ENCODE results near the gene PIM1. TPM values are rescaled to one million over a fixed set of nuclear protein-coding genes. Genes with fewer than 3 reads are reported as not detected.

PIM1 gene
- total and polyA plus RNA-seq, 9 of the 15 experiments (the other 6 are each of a cell fraction or from before 2014, with no cell fraction given), result 19.0 to 789 (median 212) TPM

GRCh38 chr6:37222125-37222967 is 52.4 kb downstream of the PIM1 start (continued):
- TF ChIP-seq THRA (IDR thresholded peaks at IDR 0.05), result no peak
- TF ChIP-seq ARID2 (IDR thresholded peaks at IDR 0.05), result no peak
- no peak; the same call in 1 of the 2 replicates for TF ChIP-seq ZBTB2 (IDR thresholded peaks at IDR 0.05)
- TF ChIP-seq ZNF668 (CRISPR knock-in tag; IDR thresholded peaks at IDR 0.05), result no peak
- TF ChIP-seq ATF4 (CRISPR knock-in tag; IDR thresholded peaks at IDR 0.05), result no peak
- no peak for TF ChIP-seq HNRNPL (IDR thresholded peaks at IDR 0.05; ENCODE audit: low read depth, low read length)
- TF ChIP-seq RBM34 (IDR thresholded peaks at IDR 0.05; ENCODE audit: borderline replicate concordance, insufficient read depth, low read length), result no peak
- peak; percentile 40 for TF ChIP-seq TBP (optimal IDR thresholded peaks at IDR 0.05; ENCODE audit: low read depth, low read length)
- no peak for TF ChIP-seq E2F5 (CRISPR knock-in tag; IDR thresholded peaks at IDR 0.05)
- TF ChIP-seq ZNF778 (CRISPR knock-in tag; IDR thresholded peaks at IDR 0.05), result no peak
- TF ChIP-seq ELF2 (CRISPR knock-in tag; IDR thresholded peaks at IDR 0.05), result no peak; the same call in 1 of the 2 replicates
- no peak for TF ChIP-seq MAFF (IDR thresholded peaks at IDR 0.05; ENCODE audit: low read length)
- TF ChIP-seq ZNF263 (CRISPR knock-in tag; IDR thresholded peaks at IDR 0.05; ENCODE audit: borderline replicate concordance), result no peak
- no peak for TF ChIP-seq ZNF24 (IDR thresholded peaks at IDR 0.05)
- peak; percentile 28; the same call in 1 of the 2 replicates for TF ChIP-seq REST (IDR thresholded peaks at IDR 0.05; ENCODE audit: borderline replicate concordance)
- no peak for TF ChIP-seq REST (CRISPR knock-in tag; IDR thresholded peaks at IDR 0.05; ENCODE audit: low read depth)
